Calu3 (cell line): ENCODE results near the gene MEOX2. TPM values are rescaled to one million over a fixed set of nuclear protein-coding genes. Genes with fewer than 3 reads are reported as not detected.

Experiments
- BruUV-seq: library from RNA; stranded (reverse); fragments of 400-500 nt; replicated peaks from 2 replicates; lab custom pipeline; 2021; lab: Mats Ljungman, UMichigan
- CTCF ChIA-PET: fragments of 300-600 bp; sonication (Branson Sonifier 250); formaldehyde crosslinking; loops from one replicate; lab custom pipeline; 2022; ENCODE audit warnings: antibody characterized with exemption; lab: Charles Lee
- DNase-seq: peaks from one replicate; pipeline ENCODE4 v3.0.0; 2022
- H3K27ac Mint-ChIP-seq: one replicate; pipeline ENCODE4 v1.8.0; 2022; ENCODE audit warnings: mixed read lengths; ENCODE audit not compliant: unreplicated experiment
- H3K27me3 Mint-ChIP-seq: one replicate; pipeline ENCODE4 v1.8.0; 2022; ENCODE audit warnings: mixed read lengths; ENCODE audit not compliant: unreplicated experiment
- H3K36me3 Mint-ChIP-seq: one replicate; pipeline ENCODE4 v1.8.0; 2022; ENCODE audit warnings: mild to moderate bottlenecking, moderate library complexity, mixed read lengths; ENCODE audit not compliant: insufficient read depth, unreplicated experiment
- H3K4me1 Mint-ChIP-seq: one replicate; pipeline ENCODE4 v1.8.0; 2022; ENCODE audit warnings: mild to moderate bottlenecking, low read depth, mixed read lengths; ENCODE audit not compliant: unreplicated experiment
- H3K4me3 Mint-ChIP-seq: one replicate; pipeline ENCODE4 v1.8.0; 2022; ENCODE audit warnings: mild to moderate bottlenecking, low read depth, moderate library complexity, mixed read lengths; ENCODE audit not compliant: unreplicated experiment
- H3K9me3 Mint-ChIP-seq: one replicate; pipeline ENCODE4 v1.8.0; 2022; ENCODE audit warnings: low read depth, mixed read lengths; ENCODE audit not compliant: unreplicated experiment
- intact Hi-C: fragments of 100-400 bp; cut with micrococcal nuclease; formaldehyde crosslinking; loops from one replicate; pipeline ENCODE4 v1.10.0; 2022; ENCODE audit not compliant: unreplicated experiment
- total RNA-seq: library from RNA; stranded (reverse); gene quantifications from 2 replicates; pipeline ENCODE4 v1.2.3, GENCODE V29; 2022
- TF ChIP-seq, protein P1 (sequence below): fragments of 200-600 bp; IDR thresholded peaks from one replicate; pipeline ENCODE4 v1.8.0; 2022; ENCODE audit warnings: antibody characterized with exemption; ENCODE audit not compliant: unreplicated experiment

MEOX2 gene
- total RNA-seq, 1 experiment from 2014 or later = 12.6 TPM

DNA sequence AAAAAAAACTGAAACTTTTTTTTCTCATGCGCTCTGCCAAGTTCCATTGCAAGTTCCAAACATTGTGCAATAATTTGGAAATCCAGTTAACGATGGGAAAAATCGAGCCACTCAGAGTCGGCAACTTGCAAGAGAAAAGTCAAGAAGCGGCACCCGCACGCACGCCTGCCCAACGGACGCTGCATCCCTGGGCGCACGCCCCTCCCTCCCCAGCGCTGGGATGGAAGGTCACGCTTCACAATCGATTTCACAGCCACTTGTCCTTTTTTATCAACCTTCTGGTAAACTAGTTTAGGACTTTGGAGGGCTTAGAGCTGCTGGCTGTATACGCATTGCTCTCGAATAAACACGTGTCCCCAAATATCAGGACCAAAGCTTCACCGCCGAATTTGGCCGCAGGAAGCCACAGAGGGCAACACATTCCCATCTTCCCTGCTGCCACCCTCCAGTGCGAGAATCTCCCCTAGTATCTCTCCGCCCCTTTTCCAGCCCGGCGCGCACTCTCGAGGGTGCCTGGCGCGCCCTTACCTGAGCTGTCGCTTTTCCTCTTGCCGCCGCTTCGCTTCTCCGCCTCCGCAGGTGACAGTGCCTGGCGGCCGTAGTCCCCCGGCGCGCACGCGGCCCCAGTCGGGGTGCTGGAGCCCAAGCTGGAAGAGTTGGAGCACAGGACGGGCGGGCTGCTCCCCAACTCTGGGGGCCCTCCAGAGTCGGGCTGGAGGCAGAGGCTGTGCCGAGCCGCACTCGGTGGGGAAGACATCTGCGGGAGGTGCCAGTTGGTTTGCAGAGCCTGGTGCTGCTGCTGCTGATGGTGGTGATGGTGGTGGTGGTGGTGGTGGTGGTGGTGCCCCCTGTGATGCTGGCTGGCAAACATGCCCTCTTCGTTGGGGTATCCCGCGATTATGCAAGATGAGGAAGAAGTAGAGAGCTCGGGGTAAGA, 857 bp downstream of the MEOX2 start:
- TF ChIP-seq, protein P1, sequence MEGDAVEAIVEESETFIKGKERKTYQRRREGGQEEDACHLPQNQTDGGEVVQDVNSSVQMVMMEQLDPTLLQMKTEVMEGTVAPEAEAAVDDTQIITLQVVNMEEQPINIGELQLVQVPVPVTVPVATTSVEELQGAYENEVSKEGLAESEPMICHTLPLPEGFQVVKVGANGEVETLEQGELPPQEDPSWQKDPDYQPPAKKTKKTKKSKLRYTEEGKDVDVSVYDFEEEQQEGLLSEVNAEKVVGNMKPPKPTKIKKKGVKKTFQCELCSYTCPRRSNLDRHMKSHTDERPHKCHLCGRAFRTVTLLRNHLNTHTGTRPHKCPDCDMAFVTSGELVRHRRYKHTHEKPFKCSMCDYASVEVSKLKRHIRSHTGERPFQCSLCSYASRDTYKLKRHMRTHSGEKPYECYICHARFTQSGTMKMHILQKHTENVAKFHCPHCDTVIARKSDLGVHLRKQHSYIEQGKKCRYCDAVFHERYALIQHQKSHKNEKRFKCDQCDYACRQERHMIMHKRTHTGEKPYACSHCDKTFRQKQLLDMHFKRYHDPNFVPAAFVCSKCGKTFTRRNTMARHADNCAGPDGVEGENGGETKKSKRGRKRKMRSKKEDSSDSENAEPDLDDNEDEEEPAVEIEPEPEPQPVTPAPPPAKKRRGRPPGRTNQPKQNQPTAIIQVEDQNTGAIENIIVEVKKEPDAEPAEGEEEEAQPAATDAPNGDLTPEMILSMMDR = no peak
- Mint-ChIP-seq H3K9me3 (no peaks in the 10 kb centered on the region), H3K27me3 (peaks cover 48% of the 10 kb centered on the region), H3K4me1 (peaks cover 47% of the 10 kb centered on the region), H3K4me3 (peak overlapping the region; percentile 95), H3K27ac (peak overlapping the region; percentile 63), H3K36me3 (peaks cover 46% of the 10 kb centered on the region)
- intact Hi-C loops = loop anchor here (10.0 kb wide), 1 partner anchor 379 kb away; no protein-coding TSS in a partner anchor
- no TSS peak for BruUV-seq
- CTCF ChIA-PET = interaction anchor here (0.5 to 5.2 kb wide), 5 partner anchors 11 to 131 kb away, joined by 3 to 32 read pairs (median 4); partner anchors contain the start of gene AGMO
- peak; percentile 71 for DNase-seq

DNA sequence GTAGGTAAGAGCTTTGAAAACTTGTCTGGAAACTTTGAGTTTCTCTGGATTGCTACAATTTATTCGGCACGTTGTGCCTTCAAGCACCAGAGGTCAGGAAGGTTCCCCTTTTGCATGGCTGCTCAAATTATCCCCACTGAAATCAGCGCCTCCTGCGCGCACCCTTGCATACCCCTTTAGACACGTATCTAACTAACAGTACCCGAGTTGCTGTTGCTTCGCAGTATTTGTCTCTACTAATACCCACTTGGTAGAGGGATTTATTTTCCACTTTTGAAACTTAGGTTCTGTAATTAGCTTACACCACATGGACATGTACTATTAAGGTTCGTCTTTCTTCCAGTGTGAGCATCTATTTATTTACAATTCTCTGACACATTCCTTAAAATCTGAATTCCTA, 1.6 kb downstream of the MEOX2 start:
- Mint-ChIP-seq H3K36me3 (peaks cover 51% of the 10 kb centered on the region), H3K4me3 (peak overlapping the region; percentile 95), H3K27me3 (peaks cover 48% of the 10 kb centered on the region), H3K9me3 (no peaks in the 10 kb centered on the region), H3K27ac (peak overlapping the region; percentile 63), H3K4me1 (peaks cover 47% of the 10 kb centered on the region)
- DNase-seq = peak; percentile 32
- intact Hi-C loops = loop anchor here (10.0 kb wide), 1 partner anchor 380 kb away; no protein-coding TSS in a partner anchor
- no TSS peak for BruUV-seq
- TF ChIP-seq, protein P1 = no peak
- CTCF ChIA-PET = interaction anchor here (0.5 to 5.2 kb wide), 4 partner anchors 17 to 138 kb away, joined by 3 to 32 read pairs (median 5); partner anchors contain the start of gene AGMO

DNA sequence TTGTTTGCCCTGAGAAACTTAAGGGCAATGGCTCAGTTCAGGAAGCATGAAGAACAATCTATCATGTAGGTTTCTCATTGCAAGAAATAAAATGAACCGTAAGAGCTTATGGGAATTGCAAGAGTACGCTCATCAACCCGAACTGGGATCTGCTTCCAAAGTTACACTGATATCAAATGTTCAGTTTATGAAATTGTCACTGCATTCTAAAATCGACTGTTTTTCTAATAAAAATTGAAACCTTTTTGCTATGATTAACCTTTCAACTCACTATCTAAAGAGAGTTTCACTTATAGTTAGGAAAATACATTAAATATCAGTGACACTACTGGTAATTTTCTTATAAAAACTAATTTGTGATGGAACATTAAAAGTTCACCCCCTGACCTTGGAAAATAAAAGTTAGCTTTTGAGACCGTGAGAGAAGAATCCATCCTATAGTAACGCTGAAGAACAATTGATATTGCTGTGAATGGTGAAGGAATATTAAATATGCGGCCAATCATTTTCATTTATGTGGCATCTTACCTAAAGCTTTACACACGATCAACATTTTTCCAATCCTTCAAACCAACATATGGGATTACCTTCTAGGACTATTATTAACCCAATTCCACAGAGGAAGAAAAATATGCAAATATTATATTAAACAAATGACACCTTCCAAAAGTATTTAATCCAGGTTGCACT, 2.2 kb downstream of the MEOX2 start:
- H3K27me3 Mint-ChIP-seq = peaks cover 48% of the 10 kb centered on the region
- DNase-seq = no peak

More for the DNA sequence above, 2.2 kb downstream of the MEOX2 start:
- CTCF ChIA-PET = interaction anchor here (0.6 to 2.5 kb wide), 2 partner anchors 17 to 138 kb away, joined by 3 to 7 read pairs; no protein-coding TSS in a partner anchor
- intact Hi-C loops = loop anchor here (10.0 kb wide), 1 partner anchor 381 kb away; no protein-coding TSS in a partner anchor
- Mint-ChIP-seq H3K27ac (peak overlapping the region; percentile 63), H3K36me3 (peaks cover 53% of the 10 kb centered on the region), H3K4me3 (peak overlapping the region; percentile 95), H3K4me1 (peaks cover 47% of the 10 kb centered on the region), H3K9me3 (no peaks in the 10 kb centered on the region)
- TF ChIP-seq, protein P1 = no peak
- no TSS peak for BruUV-seq
